AG04450 (cell line): Measurements from ENCODE around the gene MIER1. TPM values are rescaled to one million over a fixed set of nuclear protein-coding genes. Genes with fewer than 3 reads are reported as not detected.
A peak's percentile ranks its signal among the peaks of the same experiment; 100 is the strongest.

ENCODE experiments used
- CTCF ChIA-PET: fragments of 300-600, 350-600 bp; formaldehyde crosslinking; extraction: SDS; loops from one replicate; lab custom pipeline; 2022; ENCODE audit warnings: antibody characterized with exemption, inconsistent platforms; lab: Charles Lee
- POLR2A ChIA-PET: fragments of 350-600 bp; formaldehyde crosslinking; extraction: SDS; loops from one replicate; lab custom pipeline; 2021; ENCODE audit warnings: antibody characterized with exemption, inconsistent platforms; lab: Yijun Ruan, JAX
- DNase-seq: peaks from one replicate; pipeline ENCODE4 v3.0.0-alpha.2; 2011; ENCODE audit warnings: low read depth, low spot score
- H3K27ac ChIP-seq: one replicate; pipeline ENCODE4 v1.5.1; 2012; ENCODE audit warnings: low read depth, low read length, control low read depth
- H3K27me3 ChIP-seq: one replicate; pipeline ENCODE4 v1.6.0; 2012; ENCODE audit warnings: low read length; ENCODE audit not compliant: control insufficient read depth, insufficient read depth
- H3K4me3 ChIP-seq: 2 replicates; pipeline ENCODE4 v1.5.1; 2011; ENCODE audit warnings: mild to moderate bottlenecking, low read depth, low read length, control low read depth
- H3K9me3 ChIP-seq: 2 replicates; pipeline ENCODE4 v1.5.1; 2012; ENCODE audit warnings: low read length; ENCODE audit not compliant: control insufficient read depth, insufficient read depth
- polyA plus RNA-seq: library from polyadenylated mRNA; depleted of rRNA; stranded (reverse); fragments of >200 nt; gene quantifications from 2 replicates; pipeline ENCODE4 v1.2.3, GENCODE V29; 2011
- TF ChIP-seq, protein P1 (sequence below): IDR thresholded peaks from 2 replicates; pipeline ENCODE4 v1.5.1; 2011; ENCODE audit warnings: low read depth, low read length, control low read depth, inconsistent platforms

MIER1 gene
- polyA plus RNA-seq, 1 experiment: 23.6 TPM

DNA sequence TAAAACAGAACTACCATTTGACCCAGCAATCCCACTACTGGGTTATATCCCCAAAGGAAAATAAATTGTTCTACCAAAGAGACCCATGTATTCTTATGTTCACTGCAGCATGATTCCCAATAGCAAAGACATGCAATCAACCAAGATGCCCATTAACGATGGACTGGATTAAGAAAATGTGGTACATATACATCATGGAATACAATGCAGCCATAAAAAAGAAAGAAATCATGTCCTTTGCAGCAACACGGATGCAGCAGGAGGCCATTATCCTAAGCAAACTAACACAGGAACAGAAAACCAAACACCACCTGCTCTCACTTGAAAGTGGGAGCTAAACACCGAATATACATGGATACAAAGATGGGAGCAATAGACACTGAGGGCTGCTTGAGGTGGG, 85.0 kb downstream of the MIER1 start:
- no peak overlapping the region for H3K27ac ChIP-seq
- TF ChIP-seq, protein P1, sequence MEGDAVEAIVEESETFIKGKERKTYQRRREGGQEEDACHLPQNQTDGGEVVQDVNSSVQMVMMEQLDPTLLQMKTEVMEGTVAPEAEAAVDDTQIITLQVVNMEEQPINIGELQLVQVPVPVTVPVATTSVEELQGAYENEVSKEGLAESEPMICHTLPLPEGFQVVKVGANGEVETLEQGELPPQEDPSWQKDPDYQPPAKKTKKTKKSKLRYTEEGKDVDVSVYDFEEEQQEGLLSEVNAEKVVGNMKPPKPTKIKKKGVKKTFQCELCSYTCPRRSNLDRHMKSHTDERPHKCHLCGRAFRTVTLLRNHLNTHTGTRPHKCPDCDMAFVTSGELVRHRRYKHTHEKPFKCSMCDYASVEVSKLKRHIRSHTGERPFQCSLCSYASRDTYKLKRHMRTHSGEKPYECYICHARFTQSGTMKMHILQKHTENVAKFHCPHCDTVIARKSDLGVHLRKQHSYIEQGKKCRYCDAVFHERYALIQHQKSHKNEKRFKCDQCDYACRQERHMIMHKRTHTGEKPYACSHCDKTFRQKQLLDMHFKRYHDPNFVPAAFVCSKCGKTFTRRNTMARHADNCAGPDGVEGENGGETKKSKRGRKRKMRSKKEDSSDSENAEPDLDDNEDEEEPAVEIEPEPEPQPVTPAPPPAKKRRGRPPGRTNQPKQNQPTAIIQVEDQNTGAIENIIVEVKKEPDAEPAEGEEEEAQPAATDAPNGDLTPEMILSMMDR: no peak
- H3K9me3 ChIP-seq: no peaks in the 10 kb centered on the region
- H3K4me3 ChIP-seq: no peak overlapping the region
- CTCF ChIA-PET: interaction anchor here (1.5 kb wide), 1 partner anchor 139 kb away, joined by 3 read pairs; no protein-coding TSS in a partner anchor
- POLR2A ChIA-PET: no interaction called here
- no peaks in the 10 kb centered on the region for H3K27me3 ChIP-seq
- no peak for DNase-seq

DNA sequence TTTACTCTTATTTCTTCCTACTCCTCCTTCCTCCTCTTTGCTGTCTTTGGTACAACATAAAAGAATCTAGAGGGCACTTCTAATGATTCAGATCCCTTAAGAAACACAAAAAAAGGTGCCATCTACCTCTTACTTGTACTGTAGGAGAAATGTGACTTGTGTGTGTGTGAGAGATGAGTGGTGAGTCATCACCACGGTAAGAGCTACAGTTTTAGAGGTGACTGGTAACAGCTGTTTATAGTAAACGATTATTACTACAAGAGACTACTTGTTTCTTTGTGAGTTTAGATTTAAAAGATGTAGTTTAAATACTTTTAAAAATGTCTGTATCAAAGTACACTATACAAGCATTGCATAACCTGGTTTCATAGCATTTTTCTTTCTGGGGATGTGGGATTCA, 88.8 kb downstream of the MIER1 start:
- no peaks in the 10 kb centered on the region for H3K27me3 ChIP-seq
- no peak overlapping the region for H3K4me3 ChIP-seq
- ChIA-PET CTCF (interaction anchor here (2.0 to 3.2 kb wide), 3 partner anchors 18 to 135 kb away, joined by 6 to 21 read pairs (median 19); no protein-coding TSS in a partner anchor), POLR2A (interaction anchor here (0.8 to 1.0 kb wide), 2 partner anchors 28 to 89 kb away, joined by 3 to 4 read pairs; partner anchors contain the start of genes DNAI4 and MIER1)
- peak; percentile 68 for DNase-seq
- no peak overlapping the region for H3K27ac ChIP-seq
- TF ChIP-seq, protein P1: no peak
- H3K9me3 ChIP-seq: no peaks in the 10 kb centered on the region

DNA sequence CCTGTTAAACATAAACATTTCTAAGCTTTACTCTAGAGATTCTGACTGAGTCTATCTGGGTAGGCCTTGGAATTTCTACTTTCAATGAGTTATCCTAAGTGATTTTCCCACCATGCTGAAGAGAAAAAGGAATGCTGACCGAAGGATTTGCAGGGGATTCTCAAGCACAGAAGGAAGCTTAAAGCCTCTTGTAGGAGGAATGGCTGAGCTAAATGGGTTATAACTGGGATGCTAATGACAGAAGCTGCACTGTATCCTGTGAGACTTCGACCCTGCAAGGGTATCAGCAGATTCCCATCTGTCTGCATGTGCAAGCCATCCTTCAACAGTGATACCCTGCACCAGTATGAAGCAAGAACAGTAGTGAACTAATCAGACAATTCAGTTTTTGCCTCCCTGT, 93.8 kb downstream of the MIER1 start:
- ChIA-PET POLR2A (interaction anchor here (2.2 kb wide), 1 partner anchor 23 kb away, joined by 8 read pairs; no protein-coding TSS in a partner anchor), CTCF (interaction anchor here (4.6 kb wide), 1 partner anchor 130 kb away, joined by 28 read pairs; no protein-coding TSS in a partner anchor)
- Histone ChIP-seq H3K27ac (no peak overlapping the region), H3K27me3 (no peaks in the 10 kb centered on the region), H3K4me3 (no peak overlapping the region), H3K9me3 (no peaks in the 10 kb centered on the region)
- DNase-seq: no peak
- TF ChIP-seq, protein P1: no peak

DNA sequence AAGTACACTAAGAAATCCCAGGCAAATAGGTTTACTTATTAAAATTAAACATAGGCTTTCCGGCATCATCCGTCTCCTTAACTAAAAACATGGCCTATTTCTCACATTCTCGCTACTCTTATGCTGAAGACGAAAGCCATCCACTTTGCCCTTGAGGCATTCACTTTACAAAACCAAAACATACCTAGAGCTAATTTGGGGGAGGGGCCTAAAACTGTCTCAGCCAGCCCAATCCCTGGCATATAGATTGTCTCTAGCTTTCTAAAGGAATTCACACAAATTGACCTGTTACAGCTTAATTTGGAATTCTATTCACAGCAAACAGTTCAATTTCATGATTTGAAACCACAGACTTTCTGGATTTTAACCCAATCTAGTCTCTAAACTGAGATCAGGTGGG, 94.3 kb downstream of the MIER1 start:
- TF ChIP-seq, protein P1: no peak
- no peak for DNase-seq
- CTCF ChIA-PET: interaction anchor here (1.1 to 4.6 kb wide), 2 partner anchors 23 to 129 kb away, joined by 4 to 28 read pairs; no protein-coding TSS in a partner anchor
- H3K4me3 ChIP-seq: no peak overlapping the region
- peak overlapping the region; percentile 68 for H3K27ac ChIP-seq
- H3K27me3 ChIP-seq: no peaks in the 10 kb centered on the region
- no peaks in the 10 kb centered on the region for H3K9me3 ChIP-seq
- POLR2A ChIA-PET: interaction anchor here (1.3 to 2.2 kb wide), 2 partner anchors 23 to 41 kb away, joined by 7 to 8 read pairs; no protein-coding TSS in a partner anchor

DNA sequence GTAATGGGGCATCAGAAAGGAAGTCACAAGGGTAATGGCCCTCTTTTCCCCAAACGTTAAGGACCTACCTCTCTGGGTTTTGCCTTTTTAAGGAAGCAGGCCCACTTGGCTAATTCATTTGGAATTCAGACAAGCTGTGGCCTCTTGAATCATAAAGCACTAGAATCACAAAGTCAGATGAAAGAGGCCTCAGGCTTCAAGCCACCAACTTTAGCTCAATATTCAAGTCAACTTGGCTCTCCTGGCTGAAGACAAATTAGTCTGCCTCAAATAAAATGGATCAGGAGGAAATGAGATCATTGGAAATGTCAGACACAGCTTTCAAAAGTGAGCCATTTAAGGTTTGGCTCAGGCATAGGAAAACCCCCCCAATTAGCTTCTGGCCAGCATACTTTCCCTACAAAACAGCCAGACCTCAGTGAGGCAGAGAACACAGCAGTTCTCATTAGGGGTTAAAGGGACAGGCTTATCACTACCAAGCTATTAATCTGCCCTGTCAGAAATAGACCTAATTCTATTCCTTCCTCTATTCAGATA, 94.9 kb downstream of the MIER1 start:
- POLR2A ChIA-PET: interaction anchor here (0.6 to 2.2 kb wide), 5 partner anchors 22 to 458 kb away, joined by 3 to 8 read pairs (median 4); partner anchors contain the start of genes DNAI4, MIER1 and SLC35D1
- TF ChIP-seq, protein P1: no peak
- peak overlapping the region; percentile 68 for H3K27ac ChIP-seq
- DNase-seq: no peak
- no peak overlapping the region for H3K4me3 ChIP-seq
- no peaks in the 10 kb centered on the region for H3K27me3 ChIP-seq
- CTCF ChIA-PET: interaction anchor here (1.1 to 4.6 kb wide), 3 partner anchors 23 to 129 kb away, joined by 4 to 28 read pairs (median 7); no protein-coding TSS in a partner anchor
- no peaks in the 10 kb centered on the region for H3K9me3 ChIP-seq
